NCI-H1694 (cell line): ENCODE data around the gene USP44.
A peak's percentile ranks its signal among the peaks of the same experiment; 100 is the strongest.
"Not testable (repeated sequence)": the region's sequence is repeated elsewhere in the genome, so short reads cannot be mapped to it uniquely, and the experiment has no call there.

ENCODE experiments used
- DNase-seq: peaks from one replicate; lab custom pipeline; 2025; lab: John Stamatoyannopoulos, UW

The USP44 gene

GRCh38 chr12:95551305-95551704, at the start of gene USP44:
Gene USP44, minus strand, starts transcription at chr12:95551476. Its CDS starts 17,220 bp downstream, at chr12:95534256.
- DNase-seq: no peak

DNA sequence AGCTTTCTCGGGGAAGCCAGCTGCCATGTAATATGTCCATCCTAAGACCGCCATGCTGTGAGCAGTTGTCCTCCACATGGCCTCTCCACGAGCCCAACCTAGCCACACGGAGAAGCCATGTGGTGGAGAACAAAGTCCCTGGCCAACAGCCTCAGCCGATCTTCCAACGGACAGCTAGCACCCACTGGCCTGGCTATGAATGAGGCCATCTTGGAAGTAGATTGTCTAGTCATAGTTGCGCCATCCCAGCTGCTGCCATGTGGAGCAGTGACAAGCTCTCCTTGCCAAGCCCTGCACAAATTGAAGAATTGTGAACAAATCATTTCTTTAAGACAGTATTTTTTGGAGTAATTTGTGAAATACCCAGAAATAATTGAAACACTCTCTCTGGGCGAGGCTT, 49.3 kb upstream of the USP44 start:
- DNase-seq: no peak

DNA sequence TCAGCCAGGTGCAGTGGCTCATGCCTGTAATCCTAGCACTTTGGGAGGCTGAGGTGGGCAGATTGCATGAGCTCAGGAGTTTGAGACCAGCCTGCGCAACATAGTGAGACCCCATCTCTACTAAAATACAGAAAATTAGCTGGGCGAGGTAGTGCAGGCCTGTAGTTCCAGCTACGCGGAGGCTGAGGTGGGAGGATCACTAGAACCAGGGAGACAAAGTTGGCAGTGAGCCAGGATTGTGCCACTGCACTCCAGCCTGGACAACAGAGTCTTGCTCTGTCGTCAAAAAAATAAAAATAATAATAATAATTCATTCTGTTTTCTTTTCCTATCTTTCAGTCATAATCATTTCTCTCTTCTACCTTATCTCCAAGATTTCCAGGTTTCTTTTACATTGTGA, 48.6 kb upstream of the USP44 start:
- DNase-seq: no peak

GRCh38 chr12:95594136-95594535, 42.9 kb upstream of the USP44 start:
- DNase-seq: no peak

DNA sequence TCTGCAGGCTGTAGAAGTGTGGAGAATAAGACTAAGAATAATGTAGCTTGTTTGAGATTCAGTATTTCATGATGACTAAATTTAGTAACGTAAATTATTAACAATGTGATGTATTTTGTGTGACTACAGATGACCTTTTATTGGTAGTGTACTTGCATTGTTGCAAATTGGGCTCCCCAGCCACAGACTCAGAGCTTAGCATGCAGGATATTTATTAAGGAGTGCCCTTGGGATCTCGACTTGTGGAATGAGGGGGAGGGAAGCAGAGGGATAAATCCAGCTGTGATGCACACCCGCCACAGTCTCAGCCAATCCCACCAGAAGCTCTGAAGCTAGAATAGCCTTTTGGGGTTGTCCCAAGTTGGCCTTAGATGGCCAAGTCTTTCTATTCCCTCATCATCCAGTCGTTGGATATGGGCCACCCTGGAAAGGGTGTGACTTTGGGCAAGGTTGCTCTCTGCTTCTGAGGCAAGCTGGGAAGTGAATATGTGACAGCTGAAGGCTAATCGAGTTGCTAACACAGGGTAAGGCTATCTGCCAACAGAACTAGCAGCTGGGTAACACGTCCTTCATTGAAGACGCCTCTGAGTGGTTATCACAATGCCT, 42.1 kb upstream of the USP44 start:
- DNase-seq: peak; percentile 40

- DNase-seq: no peak
These were observed 40.5 kb upstream of the USP44 start for GRCh38 chr12:95591731-95592130.

GRCh38 chr12:95590775-95591174, 39.5 kb upstream of the USP44 start:
- no peak for DNase-seq

DNA sequence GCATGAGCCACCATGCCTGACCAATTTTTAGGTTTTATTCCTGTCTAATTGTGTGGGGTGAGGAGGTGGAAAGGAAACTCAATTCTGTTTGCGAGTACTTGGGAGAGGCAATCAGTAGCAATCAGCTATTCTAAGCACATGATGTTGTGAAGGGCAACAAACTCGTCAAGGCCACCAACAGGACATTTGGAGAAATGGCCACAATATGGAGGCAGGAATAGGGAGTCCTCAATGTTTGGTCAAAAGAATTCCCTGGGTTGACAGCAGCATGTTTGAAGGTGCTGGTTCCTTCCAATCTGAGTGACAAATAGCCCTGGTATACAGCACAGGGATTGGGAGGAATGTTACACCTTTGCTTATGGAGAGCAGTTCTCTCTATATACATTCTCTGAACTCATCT, 32.7 kb upstream of the USP44 start:
- DNase-seq: no peak

DNA sequence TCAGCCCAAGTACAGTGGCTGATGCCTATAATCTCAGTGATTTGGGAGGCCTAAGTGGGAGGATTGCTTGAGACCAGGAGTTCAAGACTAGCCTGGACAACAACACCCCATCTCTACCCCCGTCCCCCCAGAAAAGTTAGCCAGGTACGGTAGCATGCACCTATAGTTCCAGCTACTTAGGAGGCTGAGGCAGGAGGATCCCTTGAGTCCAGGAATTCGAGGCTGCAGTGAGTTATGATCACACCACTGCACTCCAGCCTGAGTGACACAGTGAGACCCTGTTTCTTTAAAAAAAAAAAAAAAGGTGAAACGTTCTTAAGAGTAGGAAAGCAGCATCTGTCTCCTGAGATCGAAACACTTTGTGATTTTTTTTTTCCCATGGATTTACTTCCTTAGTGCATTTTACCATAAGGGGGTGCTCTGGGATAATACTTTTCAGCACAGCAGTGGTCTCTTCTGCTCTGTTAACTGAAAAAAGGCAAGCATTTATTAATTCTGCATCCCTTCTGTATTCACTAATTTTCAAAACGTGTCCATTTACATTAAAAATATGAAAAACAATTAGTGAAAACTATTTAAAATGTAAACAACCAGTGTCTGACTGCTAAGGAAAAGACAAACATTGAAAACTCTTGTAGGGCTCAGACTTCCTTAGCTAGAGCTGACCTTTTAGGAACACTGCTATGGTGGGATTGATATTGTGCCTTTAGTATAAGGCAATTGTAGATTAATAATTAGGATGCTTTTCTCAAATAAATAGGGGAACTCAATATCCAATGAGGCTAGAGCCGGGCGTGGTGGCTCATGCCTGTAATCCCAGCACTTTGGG, 31.2 kb upstream of the USP44 start:
- peak; percentile 18 for DNase-seq

DNA sequence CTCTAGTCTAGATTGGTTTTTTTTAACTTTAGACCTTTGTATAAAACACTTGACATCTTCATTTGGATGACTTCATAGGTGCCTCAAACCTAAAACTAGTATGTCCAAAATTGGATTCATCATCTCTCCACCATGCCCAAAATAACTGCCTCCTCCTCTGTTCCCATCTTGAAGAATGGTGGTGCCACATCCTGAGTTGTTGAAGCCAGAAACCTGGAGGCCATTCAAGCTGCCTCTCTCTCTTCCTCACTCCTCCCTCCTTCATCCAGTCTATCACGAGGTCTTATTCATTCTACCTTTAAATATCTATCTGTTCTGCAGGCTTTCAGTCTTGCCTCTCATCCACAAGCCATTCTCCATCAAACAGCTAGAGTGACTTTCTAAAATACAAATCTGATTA, 26.5 kb upstream of the USP44 start:
- no peak for DNase-seq

DNA sequence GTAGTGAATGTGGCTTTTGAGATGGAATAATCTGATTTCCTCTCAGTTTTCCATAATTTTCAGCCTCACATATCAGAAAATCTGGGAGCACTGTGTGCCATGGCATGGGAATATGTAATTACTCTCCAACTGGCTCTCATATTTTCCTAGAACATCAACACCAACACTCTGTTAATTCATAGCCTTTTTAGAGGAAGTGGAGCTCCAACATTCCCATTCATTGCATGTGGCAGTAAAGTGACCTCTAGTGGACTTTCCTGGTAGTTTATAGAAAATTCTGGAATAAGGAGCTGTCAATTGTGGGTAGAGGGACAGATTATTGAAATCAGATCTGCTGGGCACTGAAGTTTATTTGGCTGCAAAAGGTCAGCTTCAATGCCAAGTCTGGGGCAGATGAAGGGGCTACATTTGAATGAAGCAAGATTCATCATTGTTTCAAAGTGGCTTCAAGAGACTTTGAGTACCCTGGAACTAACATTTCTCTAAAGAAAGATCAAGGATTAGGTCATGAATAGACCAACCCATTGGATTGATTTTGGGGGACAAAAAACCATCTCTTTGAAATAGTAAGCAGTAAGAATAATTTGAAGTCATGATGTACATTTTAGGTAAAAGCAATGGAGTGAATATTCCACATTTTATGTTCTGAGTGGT, 23.6 kb upstream of the USP44 start:
- no peak for DNase-seq

GRCh38 chr12:95573951-95574576, 22.8 kb upstream of the USP44 start:
- DNase-seq: no peak

GRCh38 chr12:95571369-95571768, 20.1 kb upstream of the USP44 start:
- no peak for DNase-seq

GRCh38 chr12:95568045-95568444, 16.8 kb upstream of the USP44 start:
- DNase-seq: not testable (repeated sequence)

DNA sequence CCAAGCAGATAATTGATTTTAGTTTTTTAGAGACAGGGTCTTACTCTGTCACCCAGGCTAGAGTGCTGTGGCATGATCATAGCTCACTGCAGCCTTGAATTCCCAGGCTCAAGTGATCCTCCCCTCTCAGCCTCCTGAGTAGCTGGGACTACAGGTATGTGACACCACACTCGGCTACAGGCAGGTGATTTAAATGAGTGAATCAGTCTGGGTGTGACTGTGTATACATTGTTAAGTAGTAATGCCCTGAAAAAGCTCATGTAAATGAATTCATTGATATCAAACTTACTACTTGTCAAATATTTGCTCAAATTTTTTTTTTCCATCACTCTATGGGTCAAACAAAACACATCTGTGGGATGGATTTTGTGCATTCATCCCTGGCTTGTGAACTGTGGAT, 6.3 kb upstream of the USP44 start:
- no peak for DNase-seq

DNA sequence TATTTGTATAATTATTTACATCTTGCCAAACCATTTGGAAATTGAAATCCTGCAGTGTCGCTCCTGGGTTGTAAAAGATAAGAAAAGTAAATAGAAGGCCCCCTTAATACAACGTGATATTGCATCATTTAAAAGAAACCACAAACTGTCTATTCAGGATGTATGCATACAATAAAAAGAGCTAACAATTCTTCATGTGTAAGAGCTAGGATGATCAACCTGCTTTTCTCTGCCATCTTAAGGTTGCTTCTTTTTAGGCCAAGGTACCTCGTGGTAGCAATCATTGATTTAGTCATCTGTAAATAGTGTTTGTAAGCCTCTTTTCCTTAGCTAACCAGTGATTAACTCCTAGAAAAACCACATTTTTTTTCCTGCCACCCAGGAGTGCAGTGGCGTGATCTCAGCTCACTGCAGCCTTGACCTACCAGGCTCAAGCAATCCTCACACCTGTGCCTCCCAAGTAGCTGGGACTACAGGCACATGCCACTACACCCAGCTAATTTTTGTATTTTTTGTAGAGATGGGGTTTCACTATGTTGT, 3.3 kb upstream of the USP44 start:
- no peak for DNase-seq

DNA sequence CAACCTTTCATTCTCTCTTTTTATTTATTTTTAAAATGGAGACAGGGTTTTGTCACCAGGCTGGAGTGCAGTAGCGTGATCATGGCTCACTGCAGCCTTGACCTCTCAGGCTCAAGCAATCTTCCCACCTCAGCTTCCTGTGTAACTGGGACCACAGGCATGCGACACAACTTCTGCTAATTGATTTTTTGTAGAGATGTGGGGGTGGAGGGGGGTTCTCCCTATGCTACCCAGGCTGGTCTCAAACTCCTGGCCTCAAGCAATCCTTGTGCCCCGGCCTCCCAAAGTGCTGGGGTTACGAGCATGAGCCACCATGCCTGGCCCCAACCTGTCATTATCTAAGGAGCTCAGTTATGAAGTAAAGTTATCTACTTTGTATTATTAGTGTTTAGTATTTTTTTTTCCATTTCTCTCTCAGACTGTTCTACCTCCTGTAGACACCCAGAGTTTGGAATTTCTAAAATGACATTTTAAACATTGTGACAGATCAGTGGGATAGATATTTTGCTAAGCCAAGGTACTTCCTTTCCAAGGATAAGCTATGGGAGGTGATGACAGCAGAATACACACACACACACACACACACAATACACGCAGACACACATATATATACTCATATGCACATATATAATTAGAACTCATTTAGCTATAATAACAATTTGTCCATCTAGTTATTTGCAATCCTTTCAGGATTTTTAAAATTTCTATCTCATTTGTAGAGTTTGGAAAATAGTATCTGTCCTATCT, 2.1 kb upstream of the USP44 start:
- DNase-seq: no peak

GRCh38 chr12:95551913-95552516, 739 bp upstream of the USP44 start:
- no peak for DNase-seq

DNA sequence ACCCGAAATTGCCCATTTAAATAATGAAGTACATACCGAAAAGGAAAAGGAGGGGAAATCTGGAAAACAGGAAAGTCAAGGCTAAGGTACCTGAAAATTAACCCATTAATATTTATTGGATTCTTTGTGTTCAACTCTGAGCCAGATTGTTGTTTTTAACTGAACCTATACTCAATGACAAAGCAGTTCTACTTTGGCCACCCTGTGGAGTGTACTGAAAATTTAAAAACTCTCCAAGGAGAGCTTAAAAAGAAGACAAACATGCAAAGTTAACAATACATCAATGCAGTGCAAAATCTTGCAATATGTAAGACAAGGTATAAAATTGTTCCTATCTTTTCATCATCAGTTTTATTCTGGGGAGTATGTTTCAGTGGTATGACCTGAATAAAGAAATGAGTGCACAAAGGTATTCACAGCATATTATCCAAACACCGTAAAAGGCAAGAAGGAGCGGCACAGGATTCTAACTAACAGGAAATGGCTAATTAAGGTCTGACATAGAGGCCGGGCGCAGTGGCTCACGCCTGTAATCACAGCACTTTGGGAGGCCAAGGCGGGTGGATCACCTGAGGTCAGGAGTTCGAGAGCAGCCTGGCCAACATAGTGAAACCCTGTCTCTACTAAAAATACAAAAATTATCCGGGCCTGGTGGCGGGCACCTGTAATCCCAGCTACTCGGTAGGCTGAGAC, 1.7 kb downstream of the USP44 start:
- no peak for DNase-seq

- no peak for DNase-seq
These were observed 2.5 kb downstream of the USP44 start for GRCh38 chr12:95548539-95549391.
